Nephron progenitor cell (in vitro differentiated cells): ENCODE results near the gene IGF1R.

ENCODE experiments used
- DNase-seq: peaks from one replicate; pipeline ENCODE4 v3.0.0; 2021
- H3K27ac Mint-ChIP-seq: 2 replicates; pipeline ENCODE4 v1.8.0; 2021; ENCODE audit warnings: mild to moderate bottlenecking, moderate library complexity, mixed read lengths
- H3K27me3 Mint-ChIP-seq: 2 replicates; pipeline ENCODE4 v1.8.0; 2021; ENCODE audit warnings: mild to moderate bottlenecking, low read depth, mixed read lengths; ENCODE audit not compliant: poor library complexity
- H3K36me3 Mint-ChIP-seq: 2 replicates; pipeline ENCODE4 v1.8.0; 2021; ENCODE audit warnings: low read depth, mixed read lengths
- H3K4me1 Mint-ChIP-seq: 2 replicates; pipeline ENCODE4 v1.8.0; 2021; ENCODE audit warnings: mixed read lengths
- H3K4me3 Mint-ChIP-seq: 2 replicates; pipeline ENCODE4 v1.8.0; 2021; ENCODE audit warnings: mild to moderate bottlenecking, moderate library complexity, mixed read lengths
- H3K9me3 Mint-ChIP-seq: 2 replicates; pipeline ENCODE4 v1.8.0; 2021; ENCODE audit warnings: mild to moderate bottlenecking, moderate library complexity, mixed read lengths
- TF ChIP-seq, protein P1 (sequence below): fragments of 200-600 bp; sonication (generic); IDR thresholded peaks from 2 replicates; pipeline ENCODE4 v1.5.0; 2021; ENCODE audit warnings: antibody characterized with exemption

IGF1R gene

GRCh38 chr15:98678484-98678883 is 30.1 kb downstream of the IGF1R start:
- Mint-ChIP-seq H3K27me3 (no peaks in the 10 kb centered on the region), H3K4me1 (peaks cover 45% of the 10 kb centered on the region), H3K36me3 (peaks cover 51% of the 10 kb centered on the region), H3K4me3 (no peak overlapping the region), H3K9me3 (peaks cover 7% of the 10 kb centered on the region), H3K27ac (no peak overlapping the region)
- DNase-seq, result no peak
- TF ChIP-seq, protein P1, sequence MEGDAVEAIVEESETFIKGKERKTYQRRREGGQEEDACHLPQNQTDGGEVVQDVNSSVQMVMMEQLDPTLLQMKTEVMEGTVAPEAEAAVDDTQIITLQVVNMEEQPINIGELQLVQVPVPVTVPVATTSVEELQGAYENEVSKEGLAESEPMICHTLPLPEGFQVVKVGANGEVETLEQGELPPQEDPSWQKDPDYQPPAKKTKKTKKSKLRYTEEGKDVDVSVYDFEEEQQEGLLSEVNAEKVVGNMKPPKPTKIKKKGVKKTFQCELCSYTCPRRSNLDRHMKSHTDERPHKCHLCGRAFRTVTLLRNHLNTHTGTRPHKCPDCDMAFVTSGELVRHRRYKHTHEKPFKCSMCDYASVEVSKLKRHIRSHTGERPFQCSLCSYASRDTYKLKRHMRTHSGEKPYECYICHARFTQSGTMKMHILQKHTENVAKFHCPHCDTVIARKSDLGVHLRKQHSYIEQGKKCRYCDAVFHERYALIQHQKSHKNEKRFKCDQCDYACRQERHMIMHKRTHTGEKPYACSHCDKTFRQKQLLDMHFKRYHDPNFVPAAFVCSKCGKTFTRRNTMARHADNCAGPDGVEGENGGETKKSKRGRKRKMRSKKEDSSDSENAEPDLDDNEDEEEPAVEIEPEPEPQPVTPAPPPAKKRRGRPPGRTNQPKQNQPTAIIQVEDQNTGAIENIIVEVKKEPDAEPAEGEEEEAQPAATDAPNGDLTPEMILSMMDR, result no peak

- no peak overlapping the region for H3K4me3 Mint-ChIP-seq
- peaks cover 46% of the 10 kb centered on the region for H3K36me3 Mint-ChIP-seq
- TF ChIP-seq, protein P1, result no peak
- no peaks in the 10 kb centered on the region for H3K27me3 Mint-ChIP-seq
- no peak overlapping the region for H3K27ac Mint-ChIP-seq
- H3K4me1 Mint-ChIP-seq, result peaks cover 67% of the 10 kb centered on the region
- H3K9me3 Mint-ChIP-seq, result peaks cover 7% of the 10 kb centered on the region
- DNase-seq, result no peak
Observed at GRCh38 chr15:98681061-98681460, 32.7 kb downstream of the IGF1R start.

- Mint-ChIP-seq H3K27me3 (peaks cover 3% of the 10 kb centered on the region), H3K9me3 (no peaks in the 10 kb centered on the region), H3K36me3 (peaks cover 34% of the 10 kb centered on the region), H3K27ac (peak overlapping the region; percentile 75), H3K4me3 (no peak overlapping the region), H3K4me1 (peaks cover 73% of the 10 kb centered on the region)
- TF ChIP-seq, protein P1, result no peak
- no peak for DNase-seq
Observed at GRCh38 chr15:98682992-98683701, 34.8 kb downstream of the IGF1R start.

DNA sequence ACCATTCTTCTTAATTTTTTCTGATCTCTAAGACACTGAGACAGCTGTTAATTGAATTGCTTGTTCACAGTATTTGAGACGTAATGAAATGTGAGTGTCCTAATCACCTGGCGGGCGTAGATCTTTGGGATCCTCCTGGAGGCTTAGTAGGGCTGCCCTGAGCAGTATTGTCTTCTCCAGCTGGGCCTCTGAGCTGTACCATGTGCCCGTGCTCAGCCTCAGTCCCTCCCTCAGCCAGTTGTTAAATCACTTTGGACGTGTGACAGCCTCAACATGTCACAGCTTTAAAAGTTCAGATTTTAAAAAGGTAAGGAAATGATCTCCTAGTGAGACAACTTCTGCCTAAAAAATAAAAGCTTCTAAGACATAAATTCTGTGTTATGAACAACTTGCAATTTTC is 35.5 kb downstream of the IGF1R start:
- Mint-ChIP-seq H3K4me1 (peaks cover 76% of the 10 kb centered on the region), H3K27me3 (peaks cover 3% of the 10 kb centered on the region), H3K4me3 (no peak overlapping the region), H3K36me3 (peaks cover 33% of the 10 kb centered on the region), H3K9me3 (no peaks in the 10 kb centered on the region), H3K27ac (no peak overlapping the region)
- TF ChIP-seq, protein P1, result no peak
- DNase-seq, result no peak

DNA sequence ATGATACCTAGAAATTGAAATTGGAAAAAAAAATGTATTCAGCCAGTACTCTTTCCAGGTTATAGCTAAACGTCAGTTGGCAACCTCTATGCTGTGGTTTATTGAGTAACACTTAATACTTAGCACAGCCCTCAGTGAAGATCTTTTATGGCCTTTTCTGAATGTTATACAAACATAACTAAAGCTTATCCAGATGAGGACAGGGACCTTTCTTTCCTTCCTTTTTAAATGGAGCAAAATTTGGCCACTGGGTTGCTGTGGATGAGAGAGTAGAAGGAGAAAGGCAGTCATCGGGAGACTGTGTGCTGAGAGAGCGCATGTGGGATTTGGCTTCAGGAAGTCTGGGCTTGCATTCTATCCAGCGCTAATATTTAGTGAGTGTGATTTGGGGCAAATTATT is 36.1 kb downstream of the IGF1R start:
- DNase-seq, result no peak
- TF ChIP-seq, protein P1, result no peak
- Mint-ChIP-seq H3K4me1 (peaks cover 73% of the 10 kb centered on the region), H3K27ac (no peak overlapping the region), H3K4me3 (no peak overlapping the region), H3K27me3 (peaks cover 3% of the 10 kb centered on the region), H3K36me3 (peaks cover 27% of the 10 kb centered on the region), H3K9me3 (no peaks in the 10 kb centered on the region)

DNA sequence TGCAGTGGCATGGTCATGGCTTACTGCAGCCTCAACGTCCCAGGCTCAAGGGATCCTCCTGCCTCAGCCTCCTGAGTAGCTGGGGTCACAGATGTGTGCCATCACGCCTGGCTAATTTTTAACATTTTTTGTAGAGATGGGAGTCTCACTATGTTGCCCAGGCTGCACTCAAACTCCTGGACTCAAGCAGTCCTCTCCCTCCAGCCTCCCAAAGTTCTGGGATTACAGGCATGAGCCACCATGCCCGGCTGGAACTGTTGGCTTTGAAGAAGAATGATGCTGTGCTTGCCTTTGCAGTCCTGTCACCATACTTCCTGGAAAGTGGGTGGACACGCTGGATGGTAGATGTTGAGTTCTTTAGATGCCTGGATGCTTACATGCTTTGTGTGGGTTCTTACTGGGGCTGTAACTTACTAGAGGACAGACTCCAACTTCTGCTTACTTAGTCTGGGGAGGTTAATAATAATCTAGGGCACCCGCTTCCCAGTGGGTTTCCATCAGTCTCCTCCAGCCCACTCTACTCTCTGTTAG is 36.7 kb downstream of the IGF1R start:
- H3K4me3 Mint-ChIP-seq, result no peak overlapping the region
- H3K9me3 Mint-ChIP-seq, result no peaks in the 10 kb centered on the region
- no peak for DNase-seq
- no peak overlapping the region for H3K27ac Mint-ChIP-seq
- H3K27me3 Mint-ChIP-seq, result peaks cover 3% of the 10 kb centered on the region
- H3K36me3 Mint-ChIP-seq, result peaks cover 24% of the 10 kb centered on the region
- TF ChIP-seq, protein P1, result no peak
- peaks cover 73% of the 10 kb centered on the region for H3K4me1 Mint-ChIP-seq
